Right lobe of liver (tissue), 4 donors: ENCODE data around the gene PTPRN2.

Experiments
- CTCF ChIP-seq, 4 donors: fragments of 200-600 bp in 3 of 4; fragments of 450-650 bp in 1 of 4; IDR thresholded peaks; one replicate each; pipeline versions ENCODE4 v1.5.1 to v1.8.0; 2016 to 2022; ENCODE audit warnings: antibody characterized with exemption in 4 of 4, mild to moderate bottlenecking in 2 of 4
- POLR2A ChIP-seq: fragments of 450-650 bp; IDR thresholded peaks from one replicate; pipeline ENCODE4 v1.6.1; 2017; ENCODE audit warnings: antibody characterized with exemption, mild to moderate bottlenecking
- donor health status: DM: no; HTN: no; CAD: no.
- donor health status: DM: no; HTN: no; CAD: no.
- donor health status: DM: no; HTN: yes; CAD: no.

GRCh38 chr7:158512042-158512441 lies 75.6 kb downstream of the PTPRN2 start:
- TF ChIP-seq CTCF (IDR thresholded peaks at IDR 0.05) (no peak), POLR2A (no peak)
